Fibroblast of the aortic adventitia (primary cell): Measurements from ENCODE around the gene WDR27. TPM values are rescaled to one million over a fixed set of nuclear protein-coding genes. Genes with fewer than 3 reads are reported as not detected.
A peak's percentile ranks its signal among the peaks of the same experiment; 100 is the strongest.

Source experiments
- DNase-seq: peaks from one replicate; pipeline ENCODE4 v3.0.0-alpha.2; 2010; ENCODE audit warnings: low read depth
- H3K4me3 ChIP-seq: 2 replicates; pipeline ENCODE4 v1.5.1; 2011; ENCODE audit warnings: low read depth, mild to moderate bottlenecking, control low read depth, low read length, moderate library complexity
- CTCF ChIP-seq: IDR thresholded peaks from 2 replicates; pipeline ENCODE4 v1.5.1; 2011; ENCODE audit warnings: mild to moderate bottlenecking, low read length, control low read depth, inconsistent platforms; ENCODE audit not compliant: insufficient read depth
- total RNA-seq: library from RNA; depleted of rRNA; stranded (reverse); fragments of >200 nt; gene quantifications from 2 replicates; pipeline ENCODE4 v1.2.3, GENCODE V29; 2012; ENCODE audit warnings: low replicate concordance

The WDR27 gene
- total RNA-seq, 1 donor, result 19.9 TPM

DNA sequence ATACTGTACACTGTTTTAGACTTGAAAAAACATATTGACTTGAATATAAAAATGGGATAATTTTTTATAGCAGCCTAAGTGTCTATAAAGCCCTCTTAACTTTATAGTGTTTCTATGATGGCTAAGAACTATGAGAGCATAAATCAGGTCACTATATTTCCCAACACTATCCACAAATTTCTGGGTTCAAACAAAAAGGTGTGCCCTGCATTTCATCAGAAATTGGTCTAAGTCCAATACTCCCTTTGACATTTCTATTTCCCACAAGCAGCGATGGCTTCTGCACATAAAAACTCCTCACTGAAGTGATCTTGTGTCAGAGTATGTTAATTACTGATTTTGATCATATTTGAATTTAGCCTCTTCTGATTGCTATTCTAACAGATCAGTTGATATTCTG is 143.9 kb downstream of the WDR27 start:
- no peak overlapping the region for H3K4me3 ChIP-seq
- DNase-seq, result no peak
- TF ChIP-seq CTCF, result no peak

DNA sequence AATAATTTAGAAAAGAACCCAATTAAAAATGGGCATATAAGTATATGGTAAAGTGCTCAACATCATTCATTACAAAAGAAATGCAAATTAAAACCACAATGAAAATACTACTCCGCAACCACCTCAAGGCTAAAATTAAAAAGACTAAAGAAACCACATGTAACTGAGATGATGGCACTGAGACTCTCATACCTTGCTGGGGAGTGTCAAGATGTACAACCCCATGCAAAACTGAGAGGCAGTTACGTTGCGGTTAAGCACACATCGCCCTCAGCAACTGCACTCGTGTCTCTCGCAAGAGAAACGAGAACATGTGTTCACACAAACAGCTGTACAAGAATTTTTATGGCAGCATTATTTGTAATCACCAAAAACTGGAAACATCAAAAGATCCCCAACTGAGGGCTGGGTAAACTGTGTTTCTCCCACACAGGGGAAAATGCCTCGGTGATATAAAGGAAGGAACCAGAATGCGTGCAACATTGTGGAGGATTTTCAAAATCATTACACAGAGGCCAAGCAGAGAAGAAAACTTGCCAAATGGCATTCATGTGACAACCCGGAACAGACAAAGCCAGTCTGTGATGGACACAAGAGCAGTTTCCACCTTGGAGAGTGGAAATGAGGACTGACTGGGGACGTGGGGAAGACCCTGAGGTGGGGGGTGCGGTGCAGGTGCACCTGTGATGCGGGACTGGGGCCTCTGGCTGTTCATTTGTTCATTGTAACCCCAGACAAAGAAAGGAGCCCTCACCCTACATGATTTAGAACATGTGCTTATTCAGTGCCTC is 144.9 kb downstream of the WDR27 start:
- H3K4me3 ChIP-seq, result no peak overlapping the region
- DNase-seq, result no peak
- TF ChIP-seq CTCF, result no peak

DNA sequence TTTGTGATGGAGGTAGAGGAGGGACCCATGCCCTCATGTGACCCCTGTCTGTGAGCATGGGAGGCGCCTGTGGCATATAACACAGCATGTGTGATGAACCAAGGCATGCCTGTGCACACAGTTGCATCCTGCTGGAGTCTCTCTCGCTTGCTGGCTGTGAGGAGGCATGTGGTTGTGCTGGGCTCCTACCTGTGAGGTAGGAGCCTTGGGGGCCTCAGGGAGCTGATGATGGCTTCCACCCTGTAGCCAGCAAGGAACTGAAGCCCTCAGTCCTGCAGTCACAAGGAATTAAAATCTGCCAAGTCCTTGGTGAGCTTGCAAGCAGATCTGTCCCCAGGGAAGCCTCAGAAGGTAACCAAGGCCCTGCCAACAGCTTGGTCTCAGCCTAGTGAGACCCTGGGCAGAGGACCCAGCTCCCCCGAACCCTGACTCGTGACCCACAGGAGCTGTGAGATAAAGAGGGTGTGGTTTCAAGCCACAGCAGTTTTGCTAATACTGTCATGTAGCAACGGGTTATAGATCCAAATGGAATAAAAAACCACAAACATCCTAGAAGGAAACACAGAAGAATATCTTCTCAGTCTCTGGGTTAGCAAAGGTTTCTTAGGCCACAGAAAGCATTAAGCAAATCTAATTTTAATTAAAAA is 145.7 kb downstream of the WDR27 start:
- H3K4me3 ChIP-seq, result no peak overlapping the region
- no peak for TF ChIP-seq CTCF
- no peak for DNase-seq

DNA sequence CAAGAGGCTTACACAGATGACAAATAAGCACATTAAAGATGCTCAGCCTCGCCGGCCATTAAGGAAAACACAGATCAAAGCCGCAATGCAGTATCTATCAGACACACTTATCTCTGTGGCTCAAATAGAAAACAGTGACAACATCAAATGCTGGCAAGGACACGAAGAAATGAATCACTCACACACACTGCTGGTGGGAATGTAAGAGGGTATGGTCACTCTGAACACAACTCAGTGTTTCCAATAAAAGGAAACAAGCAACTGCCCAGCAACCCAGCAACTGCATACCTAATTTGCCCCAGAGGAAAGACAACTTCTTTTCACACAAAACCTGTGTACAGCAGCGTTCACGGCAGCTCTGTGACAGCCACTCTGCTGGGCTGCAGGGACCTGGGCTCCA is 155.8 kb downstream of the WDR27 start:
- TF ChIP-seq CTCF, result no peak
- peak; percentile 30 for DNase-seq

GRCh38 chr6:169543704-169544103 is 158.1 kb downstream of the WDR27 start:
- no peak for TF ChIP-seq CTCF
- DNase-seq, result no peak
- no peak overlapping the region for H3K4me3 ChIP-seq

More for the DNA sequence above, 155.8 kb downstream of the WDR27 start:
- no peak overlapping the region for H3K4me3 ChIP-seq

GRCh38 chr6:169542491-169542890 is 159.3 kb downstream of the WDR27 start:
- no peak overlapping the region for H3K4me3 ChIP-seq
- DNase-seq, result no peak
- no peak for TF ChIP-seq CTCF
